Urinary bladder (tissue), 4 donors: ENCODE data around the gene MEIOB. TPM values are rescaled to one million over a fixed set of nuclear protein-coding genes. Genes with fewer than 3 reads are reported as not detected.

ENCODE experiments used
- DNase-seq: peaks from one replicate; pipeline ENCODE4 v3.0.0-alpha.2; 2015; ENCODE audit errors: extremely low spot score
- H3K27ac ChIP-seq: one replicate; pipeline ENCODE4 v1.5.1; 2013; ENCODE audit warnings: low read depth, mild to moderate bottlenecking, moderate library complexity
- H3K36me3 ChIP-seq: one replicate; pipeline ENCODE4 v1.6.1; 2013; ENCODE audit warnings: mild to moderate bottlenecking, moderate library complexity; ENCODE audit not compliant: insufficient read depth
- H3K4me1 ChIP-seq: one replicate; pipeline ENCODE4 v1.6.1; 2013; ENCODE audit warnings: mild to moderate bottlenecking, moderate library complexity; ENCODE audit not compliant: insufficient read depth
- H3K4me3 ChIP-seq: one replicate; pipeline ENCODE4 v1.5.1; 2013; ENCODE audit warnings: low read depth, low read length
- WGBS: extraction: QIAGEN DNeasy Blood & Tissue Kit; methylation state at CpG from one replicate; pipeline ENCODE4 v1.1.7; 2013; 5-methylcytosine and 5-hydroxymethylcytosine counted together
- polyA plus RNA-seq: library from polyadenylated mRNA; stranded (reverse); fragments of 200-250 nt; gene quantifications from one replicate; pipeline ENCODE4 v1.2.3, GENCODE V29; 2013
- total RNA-seq: library from RNA; depleted of rRNA; stranded (reverse); fragments of >200 nt; gene quantifications from one replicate; pipeline ENCODE4 v1.2.3, GENCODE V29; 2014
- donor health status: healthy with polysubstance abuse.
- donor health status: healthy.

The MEIOB gene
- total and polyA plus RNA-seq, 2 donors, result not detected

DNA sequence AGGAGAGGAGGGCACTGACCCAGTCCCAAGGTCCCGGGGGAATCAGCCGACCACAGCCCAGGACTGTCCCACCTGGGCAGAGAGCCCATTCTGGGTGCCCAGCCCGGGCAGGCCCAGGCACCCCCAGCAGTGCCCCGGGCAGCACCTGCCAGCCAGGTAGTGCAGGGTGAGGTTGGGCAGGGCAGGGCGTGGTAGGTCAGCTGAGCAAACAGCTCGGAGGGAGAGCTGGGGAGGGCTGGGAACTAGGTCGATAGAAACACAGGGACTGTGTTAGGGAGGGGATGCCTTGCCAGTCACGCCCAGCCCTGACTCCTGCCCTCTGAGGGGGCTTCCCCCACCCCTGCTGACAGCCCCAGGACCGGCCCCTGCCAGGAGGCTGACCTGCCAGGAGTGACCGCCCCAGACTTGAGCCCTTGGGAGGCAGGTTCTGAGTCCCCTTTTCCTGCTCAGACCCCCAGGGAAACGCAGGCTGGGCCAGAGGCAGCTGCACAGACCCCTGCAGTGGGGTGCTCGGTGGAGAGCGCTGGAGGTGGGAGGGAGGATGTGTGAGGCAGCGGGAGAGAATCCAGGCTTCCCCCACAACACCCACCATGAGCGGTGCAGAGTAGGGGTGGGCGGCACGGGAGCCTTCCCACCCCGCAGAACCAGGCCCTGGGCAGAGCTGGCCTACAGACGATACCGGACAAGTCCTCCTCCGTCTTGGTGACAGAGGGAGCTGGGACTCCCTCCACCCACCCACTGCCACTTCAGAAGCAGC, 41.5 kb upstream of the MEIOB start:
- 46% methylated on average over 21 of the region's 21 CpGs for WGBS
- Histone ChIP-seq H3K4me3 (no peak overlapping the region), H3K27ac (peak overlapping the region; percentile 76), H3K4me1 (no peaks in the 10 kb centered on the region), H3K36me3 (no peaks in the 10 kb centered on the region)
- no peak for DNase-seq

DNA sequence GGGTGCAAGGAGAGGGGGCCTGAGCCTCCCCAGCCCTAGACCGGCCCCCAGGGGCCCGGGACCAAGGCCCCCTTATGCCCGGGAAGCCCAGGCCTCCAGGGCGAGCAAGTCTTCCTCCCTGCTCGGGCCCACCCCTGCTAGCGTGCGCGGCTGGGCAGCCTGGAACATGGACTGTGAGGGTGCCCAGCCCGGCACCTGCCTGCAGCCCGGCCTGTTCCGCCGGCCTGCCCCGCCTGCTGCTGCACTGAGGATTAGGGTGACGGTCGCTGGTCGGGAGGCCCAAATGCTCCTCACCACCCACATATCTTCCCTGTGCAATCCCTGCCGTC, 40.2 kb upstream of the MEIOB start:
- Histone ChIP-seq H3K4me3 (no peak overlapping the region), H3K27ac (no peak overlapping the region), H3K4me1 (no peaks in the 10 kb centered on the region), H3K36me3 (no peaks in the 10 kb centered on the region)
- DNase-seq, result no peak
- WGBS, result 80% methylated on average over 17 of the region's 17 CpGs

DNA sequence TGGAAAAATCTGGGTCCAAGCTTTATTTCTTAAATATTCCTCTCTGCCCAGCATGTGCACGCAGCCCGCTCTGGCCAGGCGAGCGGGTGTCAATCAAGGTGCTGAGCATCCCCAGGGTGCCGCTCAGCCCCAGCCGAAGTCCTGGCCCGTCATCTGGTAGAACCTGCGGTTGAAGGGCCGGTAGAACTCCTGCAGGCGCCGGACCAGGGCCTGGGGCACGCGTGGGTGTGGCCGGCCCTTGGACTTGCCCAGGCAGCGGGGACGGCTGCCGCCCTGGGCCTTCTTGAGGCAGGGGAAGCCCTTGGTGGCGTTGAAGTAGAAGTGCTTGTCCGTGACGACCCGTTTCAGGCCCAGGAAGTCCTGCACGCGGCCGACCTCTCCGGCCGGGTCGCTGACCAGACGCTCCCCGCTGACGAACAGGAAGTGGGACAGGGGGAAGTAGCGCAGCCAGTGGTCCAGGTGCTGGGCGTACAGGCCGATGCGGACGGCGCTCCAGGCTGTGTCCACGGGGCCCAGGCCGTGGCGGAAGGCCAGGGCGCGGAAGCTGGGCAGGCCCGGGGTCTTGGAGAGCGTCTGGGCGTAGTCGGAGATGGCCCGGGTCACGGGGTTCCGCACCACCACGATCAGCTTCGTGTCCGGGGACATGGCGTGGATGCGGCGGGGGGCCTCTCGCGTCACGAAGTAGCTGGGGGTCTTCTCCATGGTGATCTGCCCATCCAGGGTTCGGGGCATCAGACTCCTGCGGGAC, 39.7 kb upstream of the MEIOB start:
- WGBS, result 89% methylated on average over 59 of the region's 59 CpGs
- Histone ChIP-seq H3K4me1 (no peaks in the 10 kb centered on the region), H3K4me3 (no peak overlapping the region), H3K27ac (no peak overlapping the region), H3K36me3 (no peaks in the 10 kb centered on the region)
- DNase-seq, result no peak

DNA sequence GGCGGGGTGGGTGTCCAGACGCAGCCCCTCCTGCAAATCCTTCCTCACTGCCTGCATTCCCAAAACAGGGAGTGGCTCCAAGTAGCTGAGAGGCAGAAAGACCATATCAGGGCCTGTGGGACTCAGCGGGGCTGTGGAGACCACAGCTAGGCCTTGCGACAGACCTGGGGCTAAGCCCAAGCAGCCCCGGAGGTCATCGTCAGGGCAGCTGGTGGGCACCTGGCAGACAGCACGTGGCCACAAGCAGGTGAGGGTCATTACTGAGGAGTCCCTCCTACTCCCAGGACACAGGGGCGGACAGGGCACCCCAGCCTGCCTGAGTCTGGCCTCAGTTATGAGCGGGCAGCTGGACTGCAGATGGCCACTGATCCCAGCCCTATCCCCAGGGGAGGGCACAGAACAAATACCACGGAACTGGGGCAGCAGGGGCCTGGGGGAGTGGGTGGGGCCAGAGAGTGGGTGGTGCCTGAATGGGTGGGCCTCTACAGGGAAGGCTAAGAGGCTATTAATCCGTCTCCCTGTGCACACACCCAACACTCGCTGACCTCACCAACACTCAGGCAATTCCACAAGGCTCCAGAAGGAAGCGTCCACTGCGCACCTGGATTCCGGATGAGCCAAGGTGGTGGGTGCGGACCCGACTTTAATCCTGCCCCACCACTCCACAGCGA, 37.7 kb upstream of the MEIOB start:
- WGBS, result 72% methylated on average over 18 of the region's 18 CpGs
- Histone ChIP-seq H3K4me3 (no peak overlapping the region), H3K36me3 (no peaks in the 10 kb centered on the region), H3K27ac (no peak overlapping the region), H3K4me1 (no peaks in the 10 kb centered on the region)
- DNase-seq, result no peak

DNA sequence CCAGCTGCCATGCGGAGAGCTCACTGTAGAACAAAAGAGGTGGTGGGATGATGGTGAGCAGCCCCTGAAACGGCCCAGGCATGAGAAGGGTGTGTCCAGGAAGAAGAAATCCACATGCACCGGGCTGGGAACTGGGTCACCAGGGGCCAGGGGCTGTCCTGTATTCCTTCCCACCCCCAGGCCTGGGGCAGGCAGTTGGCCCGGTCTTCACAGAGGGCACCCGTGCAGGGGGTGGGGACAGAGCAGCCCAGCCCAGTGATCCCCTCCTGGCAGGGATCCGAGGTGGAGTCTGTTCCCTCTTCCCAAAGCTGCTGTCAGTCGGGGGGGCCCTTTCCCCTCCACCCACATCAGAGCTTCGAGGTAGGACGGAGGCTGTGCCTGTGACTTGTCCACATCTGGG, 37.0 kb upstream of the MEIOB start:
- DNase-seq, result no peak
- 55% methylated on average over 9 of the region's 9 CpGs for WGBS
- H3K4me3 ChIP-seq, result no peak overlapping the region
- no peak overlapping the region for H3K27ac ChIP-seq
- no peaks in the 10 kb centered on the region for H3K36me3 ChIP-seq
- H3K4me1 ChIP-seq, result no peaks in the 10 kb centered on the region

DNA sequence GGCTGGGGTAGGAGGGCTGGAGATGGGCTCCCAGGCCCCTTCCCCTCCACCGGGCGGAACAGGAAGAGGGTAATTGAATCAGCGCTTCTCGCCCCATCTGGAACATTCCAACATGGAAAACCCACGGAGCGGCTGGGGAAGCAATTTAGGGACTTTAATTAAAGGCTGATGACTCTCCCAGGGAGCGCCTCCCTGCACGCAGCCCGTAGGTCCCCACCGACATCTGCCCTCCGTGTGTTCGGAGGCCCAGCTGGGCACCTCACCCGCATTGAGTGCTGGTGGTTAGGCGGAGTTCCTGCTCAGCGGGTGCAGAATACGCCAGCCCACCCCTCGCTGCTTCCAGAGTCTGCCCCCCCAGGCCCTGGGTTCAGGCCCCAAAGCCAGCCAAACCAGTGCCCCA, 36.2 kb upstream of the MEIOB start:
- H3K4me1 ChIP-seq, result no peaks in the 10 kb centered on the region
- no peak overlapping the region for H3K27ac ChIP-seq
- H3K4me3 ChIP-seq, result no peak overlapping the region
- no peaks in the 10 kb centered on the region for H3K36me3 ChIP-seq
- DNase-seq, result no peak
- WGBS, result 61% methylated on average over 17 of the region's 17 CpGs

DNA sequence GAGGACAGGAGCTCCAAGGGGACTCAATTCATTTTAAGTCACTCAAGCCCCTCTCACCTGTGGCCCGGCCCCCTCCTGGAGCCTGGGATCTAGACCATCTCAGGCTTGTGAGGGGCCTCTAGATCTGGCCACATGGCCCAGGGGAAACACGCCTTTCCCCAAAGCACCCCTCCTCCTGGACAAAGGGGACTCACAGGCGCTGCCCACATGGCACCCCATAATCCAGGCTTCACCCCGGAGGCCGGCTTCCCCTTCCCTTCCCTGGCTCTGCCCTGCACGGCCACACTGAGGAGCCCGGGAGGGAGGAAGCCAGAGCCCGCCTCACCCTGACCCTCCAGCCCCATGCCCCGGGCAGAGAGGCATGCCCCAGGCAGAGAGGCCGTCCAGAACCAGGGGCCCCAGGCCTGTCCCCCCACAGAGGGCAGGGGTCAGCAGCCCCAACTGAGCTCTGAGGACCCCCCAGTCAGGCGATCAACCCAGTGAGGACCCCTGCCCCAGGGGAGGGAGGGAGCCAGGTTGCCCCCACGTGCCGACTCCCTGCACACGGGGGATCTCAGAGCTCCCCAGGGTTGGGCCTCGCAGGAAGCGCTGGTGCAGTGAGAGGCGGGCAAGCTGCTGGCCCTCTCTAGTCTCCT, 35.4 kb upstream of the MEIOB start:
- Histone ChIP-seq H3K4me3 (no peak overlapping the region), H3K27ac (no peak overlapping the region), H3K36me3 (no peaks in the 10 kb centered on the region), H3K4me1 (no peaks in the 10 kb centered on the region)
- 67% methylated on average over 17 of the region's 17 CpGs for WGBS
- DNase-seq, result no peak

DNA sequence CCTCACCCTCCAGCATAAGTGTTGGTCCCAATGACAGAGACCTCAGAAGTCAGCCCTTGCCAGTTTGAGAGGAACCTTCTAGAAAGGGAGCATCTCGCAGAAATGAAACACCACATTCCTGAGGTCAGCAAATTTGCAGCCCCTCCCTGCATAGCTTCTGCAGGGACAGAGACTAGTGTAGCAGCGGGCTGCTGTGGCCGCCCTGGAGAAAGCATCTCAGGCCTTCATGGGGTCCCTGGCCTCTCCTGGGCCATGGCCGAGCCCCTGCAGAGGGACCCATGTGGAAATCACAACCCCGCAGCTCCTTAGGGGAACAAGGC, 34.8 kb upstream of the MEIOB start:
- no peak for DNase-seq
- no peaks in the 10 kb centered on the region for H3K4me1 ChIP-seq
- H3K36me3 ChIP-seq, result no peaks in the 10 kb centered on the region
- no peak overlapping the region for H3K27ac ChIP-seq
- H3K4me3 ChIP-seq, result no peak overlapping the region
- WGBS, result 74% methylated on average over 5 of the region's 5 CpGs

DNA sequence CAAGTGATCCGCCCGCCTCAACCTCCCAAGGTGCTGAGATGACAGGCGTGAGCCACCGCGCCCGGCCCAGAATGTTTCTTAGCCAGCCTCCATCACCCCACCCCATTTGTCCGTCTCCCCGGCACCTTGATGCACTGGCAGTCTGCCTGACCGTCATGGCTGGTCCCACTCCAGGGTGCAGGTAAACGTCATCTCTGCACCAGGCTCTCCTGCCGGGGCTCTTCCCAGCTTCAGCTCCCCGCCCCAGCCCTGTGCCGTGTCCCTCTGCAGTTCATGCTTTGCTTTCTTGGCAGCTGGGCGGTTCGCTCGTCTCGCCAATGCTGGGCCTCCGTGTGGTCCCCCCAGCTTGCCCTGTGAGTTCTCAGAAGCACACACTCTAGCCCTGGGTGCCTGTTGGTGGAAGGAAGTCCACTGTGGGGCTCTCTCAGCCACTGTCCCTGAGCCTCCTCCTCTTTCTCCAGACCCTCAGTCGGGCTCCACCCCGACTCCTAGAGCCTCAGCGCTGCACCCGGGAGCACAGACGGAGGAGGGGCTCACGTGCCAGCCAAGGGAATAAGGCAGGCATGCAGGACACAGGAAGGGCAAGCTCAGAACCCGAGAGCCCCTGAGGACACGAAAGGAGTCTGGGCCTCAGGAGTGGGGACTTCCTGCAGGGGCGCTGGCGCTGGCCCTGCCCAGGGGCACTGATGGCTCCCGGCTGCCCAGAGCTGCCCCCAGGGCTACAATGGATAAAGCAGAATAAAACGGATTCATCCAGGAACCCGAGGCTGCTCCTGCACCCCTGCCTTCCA, 34.3 kb upstream of the MEIOB start:
- WGBS, result 42% methylated on average over 31 of the region's 31 CpGs
- Histone ChIP-seq H3K4me1 (no peaks in the 10 kb centered on the region), H3K27ac (no peak overlapping the region), H3K4me3 (no peak overlapping the region), H3K36me3 (no peaks in the 10 kb centered on the region)
- no peak for DNase-seq

DNA sequence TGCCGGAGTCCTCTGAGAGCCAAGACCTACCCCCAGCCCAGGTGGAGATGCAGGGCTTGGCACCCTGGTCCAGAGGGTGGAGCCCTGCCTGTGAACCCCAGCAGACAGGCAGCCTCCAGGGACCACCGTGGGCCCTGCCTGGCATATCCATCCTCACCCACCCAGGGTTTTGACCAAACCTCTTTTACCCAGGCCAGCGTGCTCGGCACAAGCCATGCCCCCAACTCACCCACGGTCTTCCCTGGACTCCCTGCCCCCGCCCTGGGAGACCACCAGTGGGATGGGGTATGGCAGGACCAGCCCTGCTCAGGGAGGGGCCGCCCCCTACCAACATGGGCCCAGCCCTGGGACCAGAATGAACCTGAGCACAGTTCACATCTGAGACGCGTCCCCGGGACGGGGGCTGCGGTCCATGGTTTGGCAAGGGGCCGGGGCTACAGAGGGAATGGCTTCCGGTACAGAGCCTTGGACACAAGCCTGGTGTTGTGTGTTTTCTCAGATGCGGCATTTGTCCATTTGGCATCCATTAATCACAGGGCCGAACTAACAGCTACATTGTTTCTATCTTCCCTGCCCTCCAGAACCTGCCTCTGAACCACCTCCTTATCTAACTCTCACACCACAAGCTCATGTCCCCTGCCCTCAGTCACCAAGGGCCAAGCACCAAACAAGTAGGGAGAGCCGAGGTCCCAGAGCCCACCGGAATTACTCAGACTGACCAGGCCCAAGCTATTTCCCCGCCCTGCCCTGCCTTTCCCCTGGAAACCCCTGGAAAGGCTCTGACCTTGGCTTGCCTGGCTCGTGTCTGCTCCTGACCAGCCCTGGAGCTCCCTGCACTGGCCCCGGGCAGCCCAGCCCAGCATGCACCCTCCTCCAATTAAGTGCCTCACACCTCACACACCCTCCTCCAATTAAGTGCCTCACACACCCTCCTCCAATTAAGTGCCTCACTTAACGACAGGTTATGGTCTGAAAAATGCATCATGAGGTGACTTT, 32.2 kb upstream of the MEIOB start:
- Histone ChIP-seq H3K36me3 (no peaks in the 10 kb centered on the region), H3K4me3 (no peak overlapping the region), H3K27ac (no peak overlapping the region), H3K4me1 (no peaks in the 10 kb centered on the region)
- DNase-seq, result no peak
- 62% methylated on average over 22 of the region's 22 CpGs for WGBS

DNA sequence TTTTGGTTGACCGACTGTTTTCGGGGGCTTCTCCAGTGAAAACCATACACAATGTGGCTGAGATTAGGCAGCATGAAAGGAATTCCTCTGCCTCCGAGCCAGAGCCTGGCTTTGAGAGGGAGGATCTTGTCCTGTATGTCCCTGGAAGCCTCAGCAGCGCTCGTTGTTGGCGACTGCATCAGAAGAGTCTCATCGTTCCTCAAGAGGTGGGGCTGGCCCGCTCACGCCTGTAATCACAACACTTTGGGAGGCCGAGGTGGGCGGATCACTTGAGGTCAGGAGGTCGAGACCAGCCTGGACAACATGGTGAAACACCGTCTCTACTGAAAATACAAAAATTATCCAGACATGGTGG, 31.2 kb upstream of the MEIOB start:
- no peak for DNase-seq
- no peaks in the 10 kb centered on the region for H3K4me1 ChIP-seq

DNA sequence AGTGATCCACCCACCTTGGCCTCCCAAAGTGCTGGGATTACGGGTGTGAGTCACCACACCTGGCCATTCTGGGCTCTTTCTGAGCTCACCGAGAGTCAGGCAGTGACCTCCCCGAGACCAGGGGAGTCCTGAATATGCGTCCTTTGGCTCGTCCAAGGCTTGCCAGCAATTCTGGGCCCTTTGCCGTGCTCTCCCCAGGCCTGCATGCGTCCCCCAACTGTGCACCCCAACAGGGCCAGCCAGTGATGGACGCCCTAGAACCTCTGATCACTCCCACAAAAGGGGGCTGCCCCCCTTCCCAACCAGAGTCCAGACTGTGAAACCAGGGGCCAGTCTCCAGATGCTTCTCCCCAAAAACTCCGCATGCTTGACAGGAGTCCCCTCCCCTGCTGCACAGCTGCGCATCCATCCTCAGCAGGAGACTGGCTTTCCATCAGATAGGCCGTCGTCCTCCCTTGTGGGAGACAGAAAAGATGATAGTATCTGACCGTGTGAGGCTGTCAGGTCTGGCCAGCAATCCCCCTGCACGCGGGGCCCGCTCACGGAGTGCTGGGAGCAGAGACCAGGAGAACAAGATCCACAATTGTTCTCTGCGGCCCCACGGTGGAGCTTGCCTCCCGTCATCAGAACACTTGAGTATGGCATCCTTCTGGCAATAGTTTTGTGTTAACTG, 30.7 kb upstream of the MEIOB start:
- Histone ChIP-seq H3K27ac (no peak overlapping the region), H3K4me1 (no peaks in the 10 kb centered on the region), H3K4me3 (no peak overlapping the region), H3K36me3 (no peaks in the 10 kb centered on the region)
- 67% methylated on average over 20 of the region's 20 CpGs for WGBS
- no peak for DNase-seq

More for the DNA sequence above, 31.2 kb upstream of the MEIOB start:
- Histone ChIP-seq H3K4me3 (no peak overlapping the region), H3K27ac (no peak overlapping the region), H3K36me3 (no peaks in the 10 kb centered on the region)
- 49% methylated on average over 13 of the region's 13 CpGs for WGBS
